ENCODE measurements around the gene RGS3.

RGS3 gene

GRCh38 chr9:113465599-113466140 lies 2.1 kb downstream of the RGS3 start:
- DNase-seq (ENCODE audit: low spot score) = no peak

DNA sequence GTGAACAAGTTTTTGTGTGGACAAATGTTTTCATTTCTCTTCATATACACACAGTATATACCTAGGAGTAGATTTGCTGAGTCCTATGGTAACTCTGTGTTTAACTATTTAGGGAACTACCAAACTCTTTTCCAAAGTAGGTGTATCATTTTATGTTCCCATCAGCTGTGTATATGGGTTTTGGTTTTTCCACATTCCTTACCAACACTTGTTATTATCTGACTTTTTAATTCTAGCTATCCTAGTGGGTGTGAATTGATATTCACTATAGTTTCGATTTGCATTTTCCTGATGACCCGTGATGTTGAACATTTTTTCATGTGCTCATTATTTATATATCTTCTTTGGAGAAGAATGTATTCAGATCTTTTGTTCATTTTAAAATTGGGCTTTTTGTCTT lies 3.7 kb downstream of the RGS3 start:
- no peak for DNase-seq (ENCODE audit: low spot score)

- peak; percentile 13 for DNase-seq (ENCODE audit: low spot score)
Observed at GRCh38 chr9:113468716-113469448, 5.4 kb downstream of the RGS3 start.

DNA sequence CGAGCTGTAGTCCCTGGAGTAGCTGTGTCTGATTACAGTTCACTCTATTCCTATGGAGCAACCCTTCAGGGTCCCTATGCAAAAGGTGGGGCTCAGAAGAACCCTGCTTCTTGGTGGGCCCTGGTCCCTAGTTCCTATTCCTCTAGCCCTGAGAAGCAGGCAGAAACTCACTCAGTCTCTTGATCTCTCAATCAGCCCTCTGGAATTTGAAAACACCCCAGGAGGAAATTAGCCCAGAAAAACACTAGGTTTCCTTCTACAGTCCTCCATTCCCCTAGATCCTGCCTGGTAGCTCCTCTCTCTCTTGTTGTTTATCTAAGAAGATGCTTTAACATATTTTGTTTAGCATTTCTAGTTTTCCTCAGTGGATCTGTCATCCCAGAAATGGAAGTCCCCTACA lies 7.6 kb downstream of the RGS3 start:
- no peak for DNase-seq (ENCODE audit: low spot score)

GRCh38 chr9:113471566-113471965 lies 8.0 kb downstream of the RGS3 start:
- no peak for DNase-seq (ENCODE audit: low spot score)

GRCh38 chr9:113472199-113472598 lies 8.7 kb downstream of the RGS3 start:
- DNase-seq (ENCODE audit: low spot score) = no peak

GRCh38 chr9:113474360-113475028 lies 11.0 kb downstream of the RGS3 start:
- DNase-seq (ENCODE audit: low spot score) = no peak

DNA sequence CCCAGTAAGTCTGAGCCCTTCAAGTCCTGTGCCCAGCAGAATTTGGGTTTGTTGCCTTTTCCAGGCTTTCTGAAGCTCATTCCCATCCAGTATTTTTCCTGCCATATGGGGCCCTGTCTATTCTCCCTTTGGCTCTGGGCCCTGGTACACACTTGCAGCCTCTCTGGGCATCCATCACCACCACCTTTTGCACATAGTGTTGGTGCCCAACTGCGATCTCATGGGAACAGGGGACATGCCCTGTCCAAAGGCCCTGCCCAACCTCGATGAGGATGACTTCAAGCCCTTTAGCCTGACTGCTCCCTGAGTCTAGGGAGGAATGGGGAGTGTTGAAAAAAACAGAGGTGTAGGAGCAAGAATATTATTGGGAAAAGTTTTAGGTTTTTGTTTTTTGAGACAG lies 11.5 kb downstream of the RGS3 start:
- DNase-seq (ENCODE audit: low spot score) = no peak

- DNase-seq (ENCODE audit: low spot score) = no peak
Observed at GRCh38 chr9:113475992-113476391, 12.5 kb downstream of the RGS3 start.

DNA sequence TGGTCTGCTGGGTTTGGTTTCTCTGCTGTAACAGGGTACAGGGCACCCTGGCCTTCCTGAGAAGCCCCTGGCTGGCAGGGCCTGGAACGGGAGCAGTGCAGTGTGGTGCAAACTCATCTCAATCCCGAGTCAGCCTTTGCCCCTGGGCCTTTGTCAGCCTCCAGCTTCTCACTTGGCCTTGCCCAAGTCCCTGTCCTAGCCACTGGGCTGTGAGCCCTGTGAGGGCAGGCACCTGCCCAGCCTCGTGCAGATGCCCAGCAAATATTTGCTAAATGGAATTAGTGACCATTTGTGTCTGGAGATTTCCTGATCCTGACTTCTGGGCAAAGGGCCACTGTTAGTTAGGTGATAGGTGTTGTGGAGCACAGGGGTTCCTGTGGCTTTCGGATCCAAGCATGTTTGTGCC lies 13.0 kb downstream of the RGS3 start:
- no peak for DNase-seq (ENCODE audit: low spot score)

GRCh38 chr9:113477058-113477457 lies 13.5 kb downstream of the RGS3 start:
- no peak for DNase-seq (ENCODE audit: low spot score)

- no peak for DNase-seq (ENCODE audit: low spot score)
Observed at GRCh38 chr9:113477661-113478060, 14.1 kb downstream of the RGS3 start.

GRCh38 chr9:113479174-113479621 lies 15.7 kb downstream of the RGS3 start:
- no peak for DNase-seq (ENCODE audit: low spot score)

- DNase-seq (ENCODE audit: low spot score) = no peak
Observed at GRCh38 chr9:113480612-113481011, 17.1 kb downstream of the RGS3 start.

GRCh38 chr9:113481176-113481787 lies 17.8 kb downstream of the RGS3 start:
- no peak for DNase-seq (ENCODE audit: low spot score)

DNA sequence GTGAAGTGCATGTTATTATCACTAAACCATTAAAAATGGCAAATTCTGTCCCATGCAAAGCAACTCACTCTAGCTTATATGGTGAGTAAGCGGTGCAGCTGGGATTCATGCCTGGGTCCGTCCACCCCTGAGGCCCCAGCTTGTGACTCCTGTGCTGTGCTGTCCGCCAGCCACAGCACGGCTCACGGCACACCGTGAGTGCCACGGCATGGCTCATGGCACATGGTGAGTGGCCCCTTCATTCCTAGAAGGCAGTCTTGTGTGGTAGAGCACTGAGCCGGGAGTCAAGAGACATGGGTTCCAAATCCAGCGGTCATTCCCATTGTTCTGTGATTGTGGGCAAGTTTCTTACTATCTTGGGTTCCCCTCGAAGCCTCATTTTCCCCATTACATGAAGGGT lies 18.8 kb downstream of the RGS3 start:
- DNase-seq (ENCODE audit: low spot score) = no peak

DNA sequence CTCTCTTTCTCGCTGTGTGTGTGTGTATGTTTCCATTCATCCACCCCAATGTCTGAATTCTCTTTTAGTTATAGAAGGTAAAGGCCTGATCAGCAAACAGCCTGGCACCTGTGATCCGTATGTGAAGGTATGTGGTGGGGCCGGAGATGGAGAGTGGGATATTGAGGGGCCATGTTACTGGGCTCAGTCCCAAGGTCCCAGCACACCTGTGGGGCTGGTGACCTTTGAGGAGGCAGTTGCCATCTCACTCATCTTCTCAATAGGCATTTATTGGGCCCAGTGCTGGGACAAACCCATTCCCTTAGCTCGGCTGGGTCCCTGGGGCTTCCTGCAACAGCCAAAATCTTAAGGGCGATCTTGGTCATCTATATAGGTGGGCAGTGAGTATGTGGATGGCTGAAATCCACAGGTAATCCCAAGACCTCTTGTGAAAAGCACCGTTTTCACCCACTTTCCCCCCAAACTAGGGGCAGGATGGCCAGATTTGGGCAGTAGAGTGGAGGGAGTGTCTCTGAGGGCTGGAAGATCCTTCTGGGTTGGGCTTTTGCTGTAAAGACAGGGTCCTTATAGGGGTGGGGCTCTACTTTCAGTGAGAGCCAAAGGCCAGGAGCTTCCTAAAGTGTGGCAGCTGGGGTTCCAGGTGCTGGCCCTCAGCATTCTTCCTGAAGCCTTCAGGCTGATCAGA lies 19.6 kb downstream of the RGS3 start:
- DNase-seq (ENCODE audit: low spot score) = no peak

DNA sequence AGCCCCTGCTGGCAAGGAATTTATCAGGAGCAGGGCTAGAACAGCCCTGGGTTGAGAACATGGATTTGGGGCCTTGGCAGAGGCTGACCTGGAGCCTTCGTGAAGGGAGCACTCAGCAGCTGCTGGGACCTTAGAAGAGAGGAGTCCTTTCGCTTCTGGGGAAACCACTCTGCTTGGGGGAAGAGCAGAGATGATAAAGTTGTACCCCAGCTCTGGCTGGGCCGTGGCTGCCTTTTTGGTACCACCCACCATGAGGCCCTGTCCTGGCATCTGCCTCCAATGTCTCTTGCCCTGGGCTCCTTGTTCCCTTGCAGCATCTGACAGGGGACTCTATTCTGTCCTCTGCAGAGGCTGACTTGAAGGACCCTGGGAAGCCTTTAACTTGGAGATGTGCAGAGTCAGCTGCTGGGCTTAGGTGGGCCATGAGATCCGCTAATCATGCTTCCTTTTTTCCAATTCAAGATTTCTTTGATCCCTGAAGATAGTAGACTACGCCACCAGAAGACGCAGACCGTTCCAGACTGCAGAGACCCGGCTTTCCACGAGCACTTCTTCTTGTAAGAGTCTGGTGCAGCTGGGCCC lies 20.2 kb downstream of the RGS3 start:
- no peak for DNase-seq (ENCODE audit: low spot score)

- DNase-seq (ENCODE audit: low spot score) = no peak
Observed at GRCh38 chr9:113484258-113484730, 20.8 kb downstream of the RGS3 start.

DNA sequence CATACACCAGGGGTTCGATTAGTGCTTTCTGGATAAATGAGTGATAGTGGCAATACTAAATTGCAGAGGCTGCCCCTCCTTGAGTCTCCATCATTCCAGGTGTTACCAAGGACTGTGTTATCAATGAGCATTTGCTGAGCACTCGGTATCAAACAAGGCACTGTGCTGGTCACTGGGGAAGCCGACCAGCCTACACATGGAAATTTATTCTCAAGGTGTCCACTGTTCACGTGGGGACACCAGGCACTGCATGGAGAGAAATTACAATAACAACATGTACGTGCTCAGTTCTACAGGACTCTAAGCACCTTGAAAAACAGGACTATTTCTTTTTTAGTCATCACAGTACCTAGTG lies 22.2 kb downstream of the RGS3 start:
- no peak for DNase-seq (ENCODE audit: low spot score)

DNA sequence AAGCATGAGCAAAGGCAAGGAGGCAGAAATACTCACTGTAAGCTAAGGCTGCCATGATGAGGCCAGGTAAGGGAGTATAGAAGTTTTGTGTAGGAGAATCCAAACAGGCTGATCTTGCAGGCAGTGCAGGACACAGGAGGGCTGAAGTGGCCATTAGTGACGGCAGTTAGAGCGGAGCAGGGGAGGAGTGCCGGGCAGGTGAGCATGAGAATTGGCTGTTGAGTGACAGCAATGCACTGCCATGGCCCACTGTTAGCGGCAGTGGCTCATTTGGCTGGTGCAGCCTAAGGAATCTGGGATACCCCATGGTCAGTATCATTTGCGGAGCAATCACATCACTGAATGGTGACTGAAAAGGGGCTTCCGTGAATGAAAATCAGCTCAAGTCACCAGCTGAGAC lies 22.8 kb downstream of the RGS3 start:
- DNase-seq (ENCODE audit: low spot score) = no peak

DNA sequence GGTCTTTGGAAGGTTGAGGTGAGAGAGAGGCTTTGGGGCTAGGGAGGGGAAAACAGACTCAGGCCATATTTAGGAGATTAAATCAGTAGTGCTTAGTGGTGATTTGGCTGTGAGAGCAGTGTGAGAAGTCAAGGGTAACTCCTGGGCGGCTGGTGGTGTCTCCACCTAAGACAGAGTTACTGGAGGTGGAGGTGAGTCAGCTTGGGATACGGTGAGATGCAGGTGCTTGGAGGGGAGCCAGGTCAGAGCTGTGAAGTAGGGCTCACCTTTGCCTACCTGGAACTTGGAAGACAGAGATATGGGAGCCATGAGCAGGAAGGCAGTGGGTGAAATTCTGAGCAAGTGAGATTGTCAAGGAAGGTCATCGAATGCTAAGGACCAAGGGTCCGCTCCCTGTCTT lies 24.5 kb downstream of the RGS3 start:
- no peak for DNase-seq (ENCODE audit: low spot score)

All from GM03348 (cell line).